HCT116 (cell line): ENCODE results near the gene TIAM2. TPM values are rescaled to one million over a fixed set of nuclear protein-coding genes. Genes with fewer than 3 reads are reported as not detected.

Experiments
- ATAC-seq: fragments of 200-7000 bp; cut with Tn5 transposase; 2 replicates; pipeline ENCODE4 v1.9.1; 2020; ENCODE audit warnings: mild to moderate bottlenecking, moderate library complexity
- BruUV-seq: library from RNA; stranded (reverse); fragments of 400-500 nt; replicated peaks from 2 replicates; lab custom pipeline; 2021; lab: Mats Ljungman, UMichigan
- CTCF ChIA-PET: fragments of 300-600 bp; sonication (Branson Sonifier 250); formaldehyde crosslinking; loops from one replicate; lab custom pipeline; 2021; ENCODE audit warnings: antibody characterized with exemption; lab: Charles Lee
- POLR2A ChIA-PET: fragments of 300-600, 350-600 bp; sonication (Branson Sonifier 250); formaldehyde crosslinking; loops from one replicate; lab custom pipeline; 2021; ENCODE audit warnings: antibody characterized with exemption; lab: Charles Lee
- RAD21 ChIA-PET, 2 experiments: fragments of 300-600 bp; sonication (Branson Sonifier 250); formaldehyde crosslinking; loops; one replicate each; lab custom pipeline; 2023; ENCODE audit warnings: low total read pairs in 2 of 2; ENCODE audit not compliant: uncharacterized antibody in 2 of 2, unreplicated experiment in 2 of 2, low non-redundant PET in 1 of 2; lab: Charles Lee
- DNase-seq: peaks from one replicate; pipeline ENCODE4 v3.0.0-alpha.2; 2010; ENCODE audit warnings: low read depth, low spot score
- H2AFZ ChIP-seq: fragments of 200-600 bp; shearing (Covaris generic), sonication (generic); 2 replicates; pipeline ENCODE4 v1.6.1; 2017; ENCODE audit warnings: low read depth, mixed run types, mixed read lengths, antibody characterized with exemption, low read length; ENCODE audit not compliant: poor library complexity, severe bottlenecking
- H3K27ac ChIP-seq: 2 replicates; pipeline ENCODE4 v1.5.1; 2012; ENCODE audit warnings: low read depth, low read length
- H3K27me3 ChIP-seq: fragments of 200-600 bp; sonication (generic); 2 replicates; pipeline ENCODE4 v1.6.1; 2016; ENCODE audit warnings: mixed run types, low read length, mixed read lengths; ENCODE audit not compliant: insufficient read depth
- H3K36me3 ChIP-seq, 2 experiments: fragments of 200-500 bp in 1 of 2; fragments of 200-600 bp in 1 of 2; sonication (Bioruptor generic) in 1 of 2; sonication (generic) in 1 of 2; 2 replicates each; pipeline versions ENCODE4 v1.5.1 to v1.6.1; 2014 to 2016; ENCODE audit warnings: low read length in 2 of 2, inconsistent platforms in 1 of 2, mixed read lengths in 1 of 2, mixed run types in 1 of 2; ENCODE audit not compliant: insufficient read depth in 2 of 2, control insufficient read depth in 1 of 2
- H3K4me1 ChIP-seq, 2 experiments: fragments of 200-600 bp in 1 of 2; sonication (generic) in 1 of 2; 2 replicates each; pipeline versions ENCODE4 v1.5.1 to v1.6.1; 2012 to 2017; ENCODE audit warnings: low read length in 2 of 2, inconsistent platforms in 1 of 2, mild to moderate bottlenecking in 1 of 2, mixed read lengths in 1 of 2, mixed run types in 1 of 2, moderate library complexity in 1 of 2; ENCODE audit not compliant: insufficient read depth in 2 of 2, control insufficient read depth in 1 of 2
- H3K4me2 ChIP-seq: fragments of 200-600 bp; sonication (generic); 2 replicates; pipeline ENCODE4 v1.6.1; 2017; ENCODE audit warnings: mixed run types, low read length, mixed read lengths
- H3K4me3 ChIP-seq, 2 experiments: fragments of 200-600 bp in 1 of 2; sonication (generic) in 1 of 2; replicated peaks in 1 of 2; 2 replicates each; pipeline ENCODE4 v1.5.1; 2011 to 2016; ENCODE audit warnings: low read length in 2 of 2, control low read depth in 1 of 2, low read depth in 1 of 2, mild to moderate bottlenecking in 1 of 2, mixed read lengths in 1 of 2, mixed run types in 1 of 2
- H3K79me2 ChIP-seq: fragments of 200-600 bp; sonication (generic); 2 replicates; pipeline ENCODE4 v1.6.1; 2017; ENCODE audit warnings: mild to moderate bottlenecking, mixed run types, low read length, moderate library complexity, mixed read lengths; ENCODE audit not compliant: insufficient read depth
- H3K9ac ChIP-seq: fragments of 200-600 bp; sonication (generic); 2 replicates; pipeline ENCODE4 v1.6.1; 2016; ENCODE audit warnings: low read length, mixed read lengths
- H3K9me2 ChIP-seq: fragments of 200-600 bp; sonication (generic), shearing (Covaris generic); 2 replicates; pipeline ENCODE4 v1.6.1; 2017; ENCODE audit warnings: mixed run types, mild to moderate bottlenecking, moderate library complexity; ENCODE audit not compliant: insufficient read depth
- H3K9me3 ChIP-seq, 2 experiments: fragments of 200-500 bp in 1 of 2; fragments of 200-600 bp in 1 of 2; sonication (Bioruptor generic) in 1 of 2; sonication (generic) in 1 of 2; 2 replicates each; pipeline ENCODE4 v1.6.1; 2014 to 2017; ENCODE audit warnings: low read length in 2 of 2, mixed read lengths in 2 of 2, inconsistent platforms in 1 of 2, low read depth in 1 of 2, mild to moderate bottlenecking in 1 of 2, mixed run types in 1 of 2, moderate library complexity in 1 of 2; ENCODE audit not compliant: control insufficient read depth in 1 of 2, insufficient read depth in 1 of 2
- H4K20me1 ChIP-seq: fragments of 200-600 bp; sonication (generic), shearing (Covaris generic); 2 replicates; pipeline ENCODE4 v1.6.1; 2017; ENCODE audit warnings: mixed run types, mild to moderate bottlenecking, moderate library complexity; ENCODE audit not compliant: insufficient read depth
- ATF3 ChIP-seq: IDR thresholded peaks from 2 replicates; pipeline ENCODE4 v1.6.1; 2012
- CBX3 ChIP-seq: IDR thresholded peaks from 2 replicates; pipeline ENCODE4 v1.6.1; 2012; ENCODE audit warnings: low read depth
- CEBPB ChIP-seq: IDR thresholded peaks from 2 replicates; pipeline ENCODE4 v1.6.1; 2012; ENCODE audit warnings: low read depth
- ELF1 ChIP-seq: IDR thresholded peaks from 2 replicates; pipeline ENCODE4 v1.6.1; 2012; ENCODE audit warnings: low read depth, borderline replicate concordance
- EZH2 ChIP-seq: fragments of 200-600 bp; sonication (generic); IDR thresholded peaks from 2 replicates; pipeline ENCODE4 v1.6.1; 2017; ENCODE audit warnings: antibody characterized with exemption, mixed run types
- EZH2phosphoT487 ChIP-seq: fragments of 200-600 bp; IDR thresholded peaks from 2 replicates; pipeline ENCODE4 v1.6.1; 2018; ENCODE audit warnings: antibody characterized with exemption, borderline replicate concordance
- JUND ChIP-seq: IDR thresholded peaks from 2 replicates; pipeline ENCODE4 v1.6.1; 2012
- POLR2AphosphoS5 ChIP-seq: IDR thresholded peaks from 2 replicates; pipeline ENCODE4 v1.6.1; 2011; ENCODE audit warnings: mild to moderate bottlenecking, low read depth, low read length, moderate library complexity
- RAD21 ChIP-seq: IDR thresholded peaks from 2 replicates; pipeline ENCODE4 v1.6.1; 2012; ENCODE audit warnings: low read depth, mild to moderate bottlenecking
- REST ChIP-seq: IDR thresholded peaks from 2 replicates; pipeline ENCODE4 v1.6.1; 2012; ENCODE audit warnings: low read depth
- SIN3A ChIP-seq: IDR thresholded peaks from 2 replicates; pipeline ENCODE4 v1.6.1; 2012; ENCODE audit warnings: low read depth
- SRF ChIP-seq: IDR thresholded peaks from 2 replicates; pipeline ENCODE4 v1.6.1; 2012; ENCODE audit warnings: low read depth
- TCF7L2 ChIP-seq: IDR thresholded peaks from 2 replicates; pipeline ENCODE4 v1.7.0; 2011; ENCODE audit warnings: borderline replicate concordance, inconsistent platforms; ENCODE audit not compliant: insufficient read depth, insufficient read length; ENCODE audit errors: extremely low read depth
- YY1 ChIP-seq: IDR thresholded peaks from 2 replicates; pipeline ENCODE4 v1.6.1; 2011; ENCODE audit warnings: low read length, low read depth, moderate library complexity, mild to moderate bottlenecking; ENCODE audit not compliant: insufficient replicate concordance; ENCODE audit errors: extremely low read depth
- ZBTB33 ChIP-seq: IDR thresholded peaks from 2 replicates; pipeline ENCODE4 v1.6.1; 2011; ENCODE audit warnings: mild to moderate bottlenecking, low read length, moderate library complexity; ENCODE audit not compliant: insufficient replicate concordance; ENCODE audit errors: extremely low read depth
- ZFX ChIP-seq: fragments of 450-650 bp; IDR thresholded peaks from 2 replicates; pipeline ENCODE4 v1.6.1; 2017
- ZNF274 ChIP-seq: fragments of 200-500 bp; sonication (Bioruptor generic); IDR thresholded peaks from 2 replicates; pipeline ENCODE4 v1.6.1; 2014; ENCODE audit warnings: mild to moderate bottlenecking, low read depth, low read length, inconsistent platforms
- intact Hi-C: fragments of 100-400 bp; cut with micrococcal nuclease; formaldehyde crosslinking; loops from 2 replicates; pipeline ENCODE4 v1.10.0; 2022
- total RNA-seq: library from RNA; stranded (reverse); gene quantifications from one replicate; pipeline ENCODE4 v1.2.1, GENCODE V29; 2021; ENCODE audit not compliant: unreplicated experiment
- TF ChIP-seq, protein P1 (sequence below): IDR thresholded peaks from 2 replicates; pipeline ENCODE4 v1.6.1; 2012
- TF ChIP-seq, protein P2 (sequence below), 3 experiments: fragments of 200-600 bp in 1 of 3; sonication (generic) in 1 of 3; IDR thresholded peaks in 2 of 3; conservative IDR thresholded peaks in 1 of 3; 2 replicates each; pipeline ENCODE4 v1.5.1; 2012 to 2017; ENCODE audit warnings: low read depth in 2 of 3, low read length in 2 of 3, antibody characterized with exemption in 1 of 3, borderline replicate concordance in 1 of 3, control low read depth in 1 of 3, mild to moderate bottlenecking in 1 of 3, mixed read lengths in 1 of 3, mixed run types in 1 of 3, moderate library complexity in 1 of 3; ENCODE audit not compliant: insufficient read depth in 1 of 3

Gene TIAM2
- total RNA-seq, 1 experiment from 2014 or later = 9.4 TPM

GRCh38 chr6:155142168-155143028, 147.3 kb downstream of the TIAM2 start:
- DNase-seq (no peak), ATAC-seq (no peak)
- Histone ChIP-seq H3K27ac (no peak overlapping the region), H3K4me3 (no peak overlapping the region), H3K9me3 (no peaks in the 10 kb centered on the region), H2AFZ (no peak overlapping the region), H3K9ac (no peak overlapping the region), H3K36me3 (no peaks in the 10 kb centered on the region), H3K4me1 (no peaks in the 10 kb centered on the region), H3K4me2 (no peak overlapping the region), H4K20me1 (no peaks in the 10 kb centered on the region), H3K9me2 (no peaks in the 10 kb centered on the region), H3K27me3 (no peaks in the 10 kb centered on the region), H3K79me2 (no peaks in the 10 kb centered on the region)
- BruUV-seq = no TSS peak
- ChIA-PET POLR2A (no interaction called here), CTCF (no interaction called here), RAD21 (no interaction called here)
- intact Hi-C loops = no loop called here
- no peak for TF ChIP-seq EZH2phosphoT487
- TF ChIP-seq, protein P1, sequence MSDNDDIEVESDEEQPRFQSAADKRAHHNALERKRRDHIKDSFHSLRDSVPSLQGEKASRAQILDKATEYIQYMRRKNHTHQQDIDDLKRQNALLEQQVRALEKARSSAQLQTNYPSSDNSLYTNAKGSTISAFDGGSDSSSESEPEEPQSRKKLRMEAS = no peak
- TF ChIP-seq ZFX = no peak
- TF ChIP-seq CBX3 = no peak
- TF ChIP-seq EZH2 = no peak
- no peak for TF ChIP-seq CEBPB
- no peak for TF ChIP-seq ELF1
- TF ChIP-seq ZBTB33 = no peak
- TF ChIP-seq SIN3A = no peak
- TF ChIP-seq, protein P2, sequence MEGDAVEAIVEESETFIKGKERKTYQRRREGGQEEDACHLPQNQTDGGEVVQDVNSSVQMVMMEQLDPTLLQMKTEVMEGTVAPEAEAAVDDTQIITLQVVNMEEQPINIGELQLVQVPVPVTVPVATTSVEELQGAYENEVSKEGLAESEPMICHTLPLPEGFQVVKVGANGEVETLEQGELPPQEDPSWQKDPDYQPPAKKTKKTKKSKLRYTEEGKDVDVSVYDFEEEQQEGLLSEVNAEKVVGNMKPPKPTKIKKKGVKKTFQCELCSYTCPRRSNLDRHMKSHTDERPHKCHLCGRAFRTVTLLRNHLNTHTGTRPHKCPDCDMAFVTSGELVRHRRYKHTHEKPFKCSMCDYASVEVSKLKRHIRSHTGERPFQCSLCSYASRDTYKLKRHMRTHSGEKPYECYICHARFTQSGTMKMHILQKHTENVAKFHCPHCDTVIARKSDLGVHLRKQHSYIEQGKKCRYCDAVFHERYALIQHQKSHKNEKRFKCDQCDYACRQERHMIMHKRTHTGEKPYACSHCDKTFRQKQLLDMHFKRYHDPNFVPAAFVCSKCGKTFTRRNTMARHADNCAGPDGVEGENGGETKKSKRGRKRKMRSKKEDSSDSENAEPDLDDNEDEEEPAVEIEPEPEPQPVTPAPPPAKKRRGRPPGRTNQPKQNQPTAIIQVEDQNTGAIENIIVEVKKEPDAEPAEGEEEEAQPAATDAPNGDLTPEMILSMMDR (IDR thresholded peaks at IDR 0.05 in 2 of 3, conservative IDR thresholded peaks at IDR 0.05 in 1 of 3; ENCODE audit: borderline replicate concordance in 1 of 3, insufficient read depth in 1 of 3, low read depth in 2 of 3, low read length in 2 of 3) = no peak
- TF ChIP-seq POLR2AphosphoS5 = no peak
- TF ChIP-seq REST = no peak
- no peak for TF ChIP-seq TCF7L2
- TF ChIP-seq ATF3 = no peak
- TF ChIP-seq ZNF274 = no peak
- TF ChIP-seq SRF = no peak
- TF ChIP-seq YY1 = no peak
- no peak for TF ChIP-seq JUND
- no peak for TF ChIP-seq RAD21
